Measurements from ENCODE around the gene ZNF462.

GRCh38 chr9:106867286-106867685, 4.3 kb downstream of the ZNF462 start:
- TF ChIP-seq POLR2A (IDR thresholded peaks at IDR 0.05) = no peak
- no peak for TF ChIP-seq CTCF (IDR thresholded peaks at IDR 0.05)
